HG02840 (cell line): ENCODE measurements around the gene PYM1.
"Not testable (repeated sequence)": the region's sequence is repeated elsewhere in the genome, so short reads cannot be mapped to it uniquely, and the experiment has no call there.

Experiments
- ATAC-seq: cut with Tn5 transposase; IDR thresholded peaks from one replicate; pipeline ENCODE4 v1.9.1; 2021; ENCODE audit warnings: mild to moderate bottlenecking, moderate library complexity, moderate number of reproducible peaks; ENCODE audit not compliant: unreplicated experiment, low FRiP score

PYM1 gene

GRCh38 chr12:55940065-55940732 lies 12.5 kb upstream of the PYM1 start:
- peak; percentile 84 for ATAC-seq

GRCh38 chr12:55938826-55939501 lies 11.3 kb upstream of the PYM1 start:
- ATAC-seq, result no peak

GRCh38 chr12:55937981-55938380 lies 10.3 kb upstream of the PYM1 start:
- no peak for ATAC-seq

- no peak for ATAC-seq
Observed at GRCh38 chr12:55935738-55936151, 8.1 kb upstream of the PYM1 start.

- ATAC-seq, result no peak
Observed at GRCh38 chr12:55934773-55935172, 7.1 kb upstream of the PYM1 start.

GRCh38 chr12:55933799-55934742 lies 6.4 kb upstream of the PYM1 start:
- ATAC-seq, result no peak

GRCh38 chr12:55933169-55933798 lies 5.6 kb upstream of the PYM1 start:
- no peak for ATAC-seq

GRCh38 chr12:55932551-55932910 lies 4.8 kb upstream of the PYM1 start:
- ATAC-seq, result no peak

GRCh38 chr12:55931780-55932550 lies 4.3 kb upstream of the PYM1 start:
- no peak for ATAC-seq

- no peak for ATAC-seq
Observed at GRCh38 chr12:55931317-55931779, 3.7 kb upstream of the PYM1 start.

- no peak for ATAC-seq
Observed at GRCh38 chr12:55930771-55931316, 3.1 kb upstream of the PYM1 start, which contains the start of gene DGKA. TSS of gene DGKA (plus strand) at chr12:55931162. CDS start at chr12:55936504, 5,342 bp downstream.

GRCh38 chr12:55929306-55929791 lies 1.7 kb upstream of the PYM1 start:
- peak; percentile 27 for ATAC-seq

GRCh38 chr12:55926738-55927587 lies 731 bp downstream of the PYM1 start:
- peak; percentile 48 for ATAC-seq

- peak; percentile 1 for ATAC-seq
Observed at GRCh38 chr12:55925870-55926737, 1.6 kb downstream of the PYM1 start.

GRCh38 chr12:55925371-55925770 lies 2.3 kb downstream of the PYM1 start:
- no peak for ATAC-seq

- not testable (repeated sequence) for ATAC-seq
Observed at GRCh38 chr12:55923648-55924047, 4.0 kb downstream of the PYM1 start.

GRCh38 chr12:55922126-55922525 lies 5.6 kb downstream of the PYM1 start:
- ATAC-seq, result no peak
